D341Med (cell line): ENCODE results near the gene FZD4.

Experiments
- DNase-seq: peaks from one replicate; pipeline ENCODE4 v3.0.0; 2012; ENCODE audit warnings: low spot score

The FZD4 gene

GRCh38 chr11:86912238-86912637, 43.0 kb downstream of the FZD4 start:
- no peak for DNase-seq

GRCh38 chr11:86910592-86910991, 44.6 kb downstream of the FZD4 start:
- DNase-seq, result no peak

- no peak for DNase-seq
Observed at GRCh38 chr11:86906198-86906597, 49.0 kb downstream of the FZD4 start.

- no peak for DNase-seq
Observed at GRCh38 chr11:86905252-86905651, 49.9 kb downstream of the FZD4 start.

GRCh38 chr11:86904001-86904400, 51.2 kb downstream of the FZD4 start:
- no peak for DNase-seq

GRCh38 chr11:86902345-86902744, 52.9 kb downstream of the FZD4 start:
- DNase-seq, result no peak

GRCh38 chr11:86901599-86901998, 53.6 kb downstream of the FZD4 start:
- DNase-seq, result no peak

GRCh38 chr11:86900162-86900561, 55.0 kb downstream of the FZD4 start:
- no peak for DNase-seq

GRCh38 chr11:86898689-86899088, 56.5 kb downstream of the FZD4 start:
- no peak for DNase-seq

GRCh38 chr11:86896441-86896841, 58.8 kb downstream of the FZD4 start:
- DNase-seq, result no peak
